Measurements from ENCODE around the gene SPACA7. TPM values are rescaled to one million over a fixed set of nuclear protein-coding genes. Genes with fewer than 3 reads are reported as not detected.

The SPACA7 gene, protein sequence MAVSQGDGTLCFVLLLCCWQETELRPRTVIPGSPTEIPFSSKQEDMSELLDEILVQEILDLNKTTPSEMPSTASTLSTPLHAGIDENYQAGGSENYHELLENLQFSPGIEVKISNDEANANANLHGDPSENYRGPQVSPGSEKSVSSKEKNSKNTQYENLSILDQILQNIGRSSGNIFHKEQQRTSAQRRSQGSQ
- total RNA-seq: not detected

DNA sequence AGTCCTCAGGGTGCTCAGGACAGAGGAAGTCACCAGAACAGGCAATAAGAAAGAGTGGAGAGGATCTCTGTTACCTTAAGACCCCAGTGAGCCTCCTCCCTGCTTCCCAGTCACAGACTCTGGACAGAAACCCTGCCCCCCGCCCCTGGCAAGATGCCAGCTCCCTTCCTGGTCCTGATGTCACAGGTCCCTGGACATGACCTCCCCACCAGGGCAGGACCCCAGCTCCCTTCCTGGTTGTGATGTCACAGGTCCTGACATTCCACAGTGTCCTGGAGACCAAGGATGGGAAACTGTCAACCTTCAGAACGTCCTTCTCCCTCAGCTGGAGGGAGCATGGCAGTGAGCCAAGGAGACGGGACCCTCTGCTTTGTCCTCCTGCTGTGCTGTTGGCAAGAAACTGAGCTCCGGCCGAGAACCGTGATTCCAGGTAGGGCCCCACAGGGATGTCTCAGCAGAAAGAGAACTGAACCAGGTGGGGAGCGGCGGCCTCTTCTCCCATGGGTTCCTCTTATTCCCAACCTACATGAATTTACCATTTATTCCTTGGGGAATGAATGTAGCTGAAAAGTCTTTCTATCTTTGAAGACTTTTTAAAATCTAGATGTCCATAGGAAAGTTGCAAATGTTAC, at the start of gene SPACA7:
Gene SPACA7 (plus strand): TSS at position 306 of the 632 bp plus-strand sequence. CDS start 31 bp downstream, at position 337.
- DNase-seq: no peak

DNA sequence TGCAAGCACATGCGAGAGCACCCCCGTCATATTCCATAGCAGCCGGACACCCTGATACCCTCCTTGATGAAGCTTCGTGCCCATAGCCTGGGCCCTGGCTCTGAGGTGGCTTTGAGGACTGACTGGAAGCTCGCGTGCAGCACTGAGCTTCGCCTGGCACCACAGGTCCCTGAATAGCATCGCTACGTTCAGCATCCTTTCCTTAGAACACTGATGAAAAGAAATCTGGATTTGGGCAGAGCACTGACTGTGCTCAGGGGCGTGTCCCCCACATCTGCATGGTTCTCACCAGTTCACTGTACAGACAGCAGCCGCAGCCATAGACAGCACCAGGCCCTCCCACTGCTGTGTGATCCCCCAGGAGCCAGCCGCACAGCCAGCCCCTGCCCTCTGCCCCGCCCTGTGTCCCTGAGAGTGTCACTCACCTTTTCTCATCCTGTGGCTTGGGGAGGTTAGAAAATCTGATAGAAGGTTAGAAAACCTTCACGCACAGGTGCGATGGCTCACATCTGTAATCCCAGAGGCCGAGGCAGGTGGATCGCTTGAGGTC, 49.3 kb upstream of the SPACA7 start:
- DNase-seq: no peak

DNA sequence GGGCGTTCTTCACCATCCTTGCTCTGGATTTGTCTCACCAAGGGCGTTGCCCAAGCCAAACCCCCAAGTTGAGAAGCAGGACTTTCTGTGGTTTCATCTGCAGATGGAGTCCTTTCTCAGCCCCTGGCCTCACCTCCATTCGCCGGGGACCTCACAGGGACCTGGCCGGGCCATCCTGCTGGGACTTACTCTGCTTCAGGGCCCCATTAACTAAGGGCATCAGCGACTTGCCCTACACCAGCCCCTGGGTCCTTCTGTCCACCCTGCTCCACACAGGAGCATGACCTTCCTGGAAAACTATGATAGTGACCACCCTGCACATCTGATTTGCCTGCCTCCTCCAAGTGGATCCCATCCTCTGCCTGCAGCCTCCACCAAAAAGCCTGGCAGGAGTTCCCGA, 47.2 kb upstream of the SPACA7 start:
- no peak for DNase-seq

DNA sequence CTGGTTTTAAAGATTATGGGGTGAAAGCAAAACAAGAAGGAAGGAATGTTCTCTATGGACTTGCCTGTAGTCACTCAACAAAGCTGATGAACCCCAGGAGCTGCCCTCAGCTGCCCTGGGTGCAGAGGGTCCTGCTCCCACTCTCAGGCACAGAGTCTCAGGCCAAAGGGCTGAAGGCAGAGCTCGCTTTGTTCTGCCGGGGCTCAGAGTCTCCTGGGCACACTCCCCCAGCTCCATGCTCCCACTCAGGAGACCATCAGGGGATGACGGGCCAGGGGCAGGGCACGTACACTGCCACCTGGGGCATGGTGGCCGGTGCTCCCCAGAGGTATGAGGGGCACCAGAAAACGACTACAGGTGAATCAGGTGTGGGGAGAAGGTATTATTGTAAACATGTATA, 46.8 kb upstream of the SPACA7 start:
- no peak for DNase-seq

DNA sequence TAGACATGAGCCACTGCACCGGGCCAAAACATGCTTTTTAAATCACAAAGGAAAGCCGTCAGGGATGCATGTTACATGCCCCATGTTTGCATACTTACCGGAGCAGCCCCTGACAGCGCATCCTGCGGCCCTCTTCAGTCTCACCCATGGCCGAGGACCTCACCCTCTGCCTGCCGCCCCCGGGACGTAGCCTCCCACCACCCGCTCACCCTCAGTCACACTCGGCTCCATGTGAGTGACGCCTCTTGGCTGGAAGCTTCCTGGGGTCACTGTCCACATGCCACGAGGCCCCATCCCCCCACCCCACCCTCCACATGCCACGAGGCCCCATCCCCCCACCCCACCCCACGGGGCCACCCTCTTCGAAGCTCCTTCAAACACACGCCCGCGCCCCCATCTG, 46.1 kb upstream of the SPACA7 start:
- no peak for DNase-seq

DNA sequence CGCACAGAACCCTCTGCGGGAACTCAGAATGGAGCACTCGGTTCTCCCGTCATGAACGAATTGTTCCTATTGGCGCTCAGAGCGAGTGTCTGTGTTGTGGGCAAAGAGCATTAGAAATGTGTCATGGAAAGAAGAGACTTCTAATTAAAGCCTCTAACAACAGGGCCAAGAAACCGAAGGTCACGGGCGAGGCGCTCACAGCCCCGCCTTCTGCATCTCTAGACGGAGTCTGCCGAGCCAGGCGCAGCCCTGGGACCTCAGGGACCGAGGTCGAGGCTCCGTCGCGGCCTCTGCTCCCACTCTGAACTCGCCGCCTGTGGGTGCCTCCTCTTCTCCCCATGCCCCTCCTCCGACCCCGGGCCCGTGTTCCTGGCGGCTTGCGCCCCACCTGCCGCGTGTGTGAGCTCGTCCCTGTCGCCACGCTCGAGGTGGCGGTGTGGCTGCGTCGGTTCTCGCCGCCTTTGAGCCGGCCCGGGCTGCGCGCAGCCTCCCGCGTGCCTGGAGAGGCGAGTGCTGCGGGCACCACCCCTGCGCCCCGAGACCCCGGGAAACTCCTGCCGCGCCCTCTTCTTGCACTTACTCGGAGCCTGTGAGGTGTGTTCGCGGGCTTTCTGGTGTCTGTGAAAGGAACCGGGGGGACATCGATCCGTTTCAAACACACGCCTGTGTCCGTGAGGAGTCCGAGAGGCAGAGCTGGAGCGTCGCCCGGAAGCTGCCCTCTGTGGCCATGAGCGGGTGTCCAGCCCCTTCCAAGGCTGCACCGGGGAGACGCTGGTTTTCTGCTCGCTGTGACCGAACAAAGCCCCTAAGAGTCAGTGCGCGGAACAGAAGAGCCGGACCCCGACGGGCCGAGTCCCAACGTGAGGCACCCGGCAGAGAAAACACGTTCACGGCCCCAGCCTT, 45.4 kb upstream of the SPACA7 start:
- no peak for DNase-seq

DNA sequence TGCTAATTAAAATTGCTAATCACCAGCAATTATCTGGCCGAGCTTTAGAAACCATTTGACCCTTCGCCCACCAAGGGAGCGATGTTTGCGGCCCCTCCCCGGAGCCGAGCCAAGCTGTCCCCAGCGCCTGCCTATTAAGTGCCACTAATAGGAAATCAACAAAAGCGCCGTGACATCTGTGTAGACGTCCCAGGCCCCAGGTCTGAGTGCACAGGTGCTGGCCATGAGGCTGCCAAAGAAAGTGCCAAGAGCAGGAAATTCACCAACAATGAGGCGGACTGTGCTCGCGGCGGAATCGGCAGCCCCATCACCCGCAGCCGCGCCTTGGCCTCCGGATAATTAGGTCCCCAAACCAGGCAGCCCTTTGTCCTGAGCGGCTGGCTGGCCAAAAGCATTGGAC, 44.5 kb upstream of the SPACA7 start:
- no peak for DNase-seq

DNA sequence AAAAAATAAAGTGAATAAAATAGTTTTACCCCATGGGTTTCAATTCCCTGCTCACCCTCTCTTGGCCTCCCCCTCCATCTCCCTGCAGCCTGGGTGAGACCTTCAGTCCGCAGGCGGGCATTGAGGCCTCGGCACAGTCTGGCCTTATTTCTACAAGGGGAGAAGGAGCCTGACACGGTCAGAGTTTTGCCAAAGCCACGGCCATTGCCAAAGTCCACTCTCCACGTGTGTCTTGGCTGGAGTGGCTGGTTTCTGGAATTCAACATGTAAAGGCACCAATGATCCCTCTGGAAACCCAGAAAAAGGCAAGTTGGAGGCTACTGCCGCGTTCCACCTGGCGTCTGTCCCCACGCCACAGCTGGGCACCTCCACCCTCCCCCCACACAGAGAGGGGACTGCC, 43.4 kb upstream of the SPACA7 start:
- DNase-seq: no peak

DNA sequence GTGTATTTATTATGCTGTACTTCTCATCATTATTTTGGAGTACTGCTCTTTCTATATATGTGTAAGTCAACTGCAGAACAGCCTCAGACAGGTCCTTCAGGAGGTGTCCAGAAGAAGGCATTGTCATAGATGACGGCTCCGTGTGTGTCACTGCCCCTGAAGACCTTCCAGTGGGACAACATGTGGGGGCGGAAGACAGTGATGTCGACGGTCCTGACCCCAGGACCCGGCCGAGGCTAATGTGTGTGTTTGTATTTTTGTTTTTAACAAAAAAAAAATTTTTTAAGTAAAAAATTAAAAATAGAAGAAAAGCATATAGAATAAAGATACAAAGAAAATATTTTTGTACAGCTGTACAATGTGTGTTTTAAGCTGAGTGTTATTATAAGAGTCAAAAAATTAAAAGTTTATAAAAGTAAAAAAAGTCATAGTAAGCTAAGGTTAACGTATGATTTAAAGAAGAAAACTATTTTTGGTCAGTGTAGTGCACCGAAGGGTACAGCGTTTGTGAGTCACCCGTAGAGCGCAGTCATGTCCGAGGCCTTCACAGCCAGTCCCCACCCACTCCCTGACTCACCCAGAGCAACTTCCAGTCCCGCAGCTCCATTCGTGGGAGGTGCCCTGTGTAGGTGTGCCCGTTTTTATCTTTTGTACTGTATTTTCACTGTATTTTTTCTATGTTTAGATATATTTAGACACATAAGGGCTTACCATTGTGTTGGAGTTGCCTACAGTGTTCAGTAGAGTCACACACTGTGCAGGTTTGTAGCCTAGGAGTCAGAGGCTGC, 42.2 kb upstream of the SPACA7 start:
- DNase-seq: no peak

DNA sequence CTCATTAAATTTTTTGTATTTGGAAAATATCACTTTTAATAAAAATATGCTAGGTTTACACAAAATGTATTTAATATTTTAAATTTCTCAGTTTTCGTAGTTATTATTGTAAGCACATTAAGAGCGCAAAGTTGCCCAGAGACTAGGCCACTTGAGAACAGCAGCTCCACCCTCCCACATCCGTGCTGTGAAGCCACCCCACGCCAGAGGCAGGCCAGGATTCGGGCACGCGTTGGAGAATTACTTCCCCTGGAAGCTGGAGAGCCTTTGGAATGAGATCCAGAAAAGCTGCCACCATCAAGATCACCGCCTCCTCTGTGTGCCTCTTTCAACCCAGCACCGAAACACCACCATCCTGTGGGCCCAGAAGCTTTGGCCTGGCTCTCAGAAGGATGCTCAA, 41.0 kb upstream of the SPACA7 start:
- DNase-seq: no peak

DNA sequence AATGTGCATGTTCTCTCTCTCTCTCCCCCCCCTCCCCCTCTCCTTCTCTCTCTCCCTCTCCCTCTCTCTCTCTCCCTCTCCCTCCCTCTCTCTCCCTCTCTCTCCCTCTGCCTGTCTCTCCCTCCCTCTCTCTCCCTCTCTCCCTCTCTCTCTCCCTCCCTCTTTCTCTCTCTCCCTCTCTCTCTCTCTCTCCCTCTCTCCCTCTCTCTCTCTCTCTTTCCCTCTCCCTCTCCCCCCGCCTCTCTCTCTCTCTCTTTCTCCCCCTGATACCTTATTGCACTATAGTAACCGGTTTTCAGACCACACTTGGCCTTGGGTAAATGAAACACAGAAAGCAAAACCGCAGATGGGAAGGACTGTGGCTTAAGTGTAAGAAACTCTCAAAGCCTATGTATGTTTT, 34.7 kb upstream of the SPACA7 start:
- no peak for DNase-seq

DNA sequence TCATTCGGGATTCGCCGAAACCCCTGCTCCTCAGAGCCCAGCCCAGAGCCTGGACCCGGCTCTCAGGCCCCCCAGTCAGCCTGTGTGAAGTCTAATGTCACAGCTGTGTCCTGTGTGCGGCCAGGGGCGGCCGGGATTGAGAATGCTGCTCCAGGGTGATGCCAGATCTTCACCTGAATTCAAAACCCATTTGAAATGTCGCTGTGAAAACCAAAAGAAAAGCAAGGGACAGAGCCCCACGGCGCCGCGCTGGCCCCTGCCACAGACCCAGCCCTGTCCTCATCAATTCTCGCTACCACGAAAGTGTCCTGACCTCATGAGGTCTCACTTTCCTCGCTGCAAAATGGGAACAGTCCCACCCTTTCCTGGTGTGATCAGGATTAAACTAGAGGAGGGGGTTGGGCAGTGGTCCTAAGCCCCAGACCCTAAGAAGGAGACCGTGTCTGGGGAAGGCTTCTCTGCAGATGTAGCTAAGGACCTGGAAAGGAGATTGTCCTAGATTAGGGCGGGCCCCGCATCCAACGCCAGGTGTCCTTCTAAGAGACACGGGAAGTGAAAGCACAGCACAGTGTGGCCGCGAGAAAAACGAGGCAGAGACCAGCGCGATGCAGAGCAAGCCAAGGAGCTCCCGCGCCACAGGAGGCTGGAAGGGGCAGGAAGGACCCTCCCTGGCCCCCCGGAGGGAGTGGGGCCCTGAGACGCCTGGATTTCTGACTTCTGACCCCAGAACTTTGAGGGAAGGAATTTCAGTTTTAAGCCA, 34.0 kb upstream of the SPACA7 start:
- no peak for DNase-seq

DNA sequence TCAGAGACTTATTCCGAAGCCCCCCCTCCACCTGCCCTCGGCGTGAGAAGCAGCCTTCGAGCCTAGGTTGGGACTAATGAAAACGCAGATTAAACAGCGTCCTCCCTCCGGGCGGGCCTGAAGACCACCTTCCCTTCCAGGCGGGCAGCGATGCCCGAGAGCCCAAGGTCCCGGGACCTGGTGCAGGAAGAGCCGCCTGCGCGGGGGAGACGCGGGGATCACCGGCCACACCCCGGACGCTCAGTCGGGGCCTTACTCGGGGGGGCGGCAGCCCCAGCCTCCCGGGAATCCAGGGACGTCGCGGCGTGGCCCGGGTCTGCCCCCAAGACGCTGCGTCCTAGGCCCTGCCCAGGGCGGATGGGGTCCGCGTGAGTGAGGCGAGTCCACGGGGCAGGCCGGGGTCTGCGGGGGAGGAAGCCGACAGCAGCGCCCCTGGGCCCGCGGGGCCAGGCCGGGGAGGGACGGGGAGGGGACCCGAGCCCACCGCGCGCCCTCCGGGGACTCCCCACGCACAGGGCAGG, 33.3 kb upstream of the SPACA7 start:
- no peak for DNase-seq

DNA sequence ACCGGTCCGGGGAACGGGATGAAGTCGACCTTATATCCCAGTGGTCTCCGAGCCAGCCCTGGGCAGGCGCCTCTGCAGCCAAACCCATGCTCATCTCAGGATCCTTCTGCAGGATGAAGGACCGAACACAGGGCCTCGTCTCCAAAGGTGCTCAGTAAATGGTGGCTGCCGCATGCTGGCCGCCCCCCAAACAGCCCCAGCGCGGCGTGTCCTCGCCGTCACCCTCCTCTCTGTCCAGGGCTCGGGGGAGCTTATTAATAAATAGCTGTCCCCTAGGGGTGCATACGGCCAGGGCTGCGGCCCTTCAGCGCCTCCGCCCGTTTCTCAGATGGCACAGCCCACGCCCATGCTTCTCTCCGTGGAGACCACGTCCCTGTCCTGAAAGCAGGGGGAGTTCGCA, 32.6 kb upstream of the SPACA7 start:
- no peak for DNase-seq

DNA sequence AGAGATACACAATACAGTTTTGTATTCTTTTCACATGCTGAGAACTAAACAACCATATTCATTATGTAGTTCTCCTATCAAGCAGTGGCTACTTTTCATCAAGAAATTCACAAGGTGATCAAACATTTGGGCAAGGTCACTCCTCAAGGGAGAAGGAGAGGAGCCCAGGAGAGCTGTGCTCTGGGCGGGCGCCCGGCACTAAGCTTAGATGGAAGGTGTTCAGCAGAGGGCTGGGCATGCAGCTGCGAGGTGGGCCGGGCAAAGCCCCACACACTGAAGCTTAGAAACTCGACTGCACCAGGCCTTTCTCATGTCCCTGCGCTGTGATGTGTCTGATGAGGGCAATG, 30.4 kb upstream of the SPACA7 start:
- DNase-seq: no peak

DNA sequence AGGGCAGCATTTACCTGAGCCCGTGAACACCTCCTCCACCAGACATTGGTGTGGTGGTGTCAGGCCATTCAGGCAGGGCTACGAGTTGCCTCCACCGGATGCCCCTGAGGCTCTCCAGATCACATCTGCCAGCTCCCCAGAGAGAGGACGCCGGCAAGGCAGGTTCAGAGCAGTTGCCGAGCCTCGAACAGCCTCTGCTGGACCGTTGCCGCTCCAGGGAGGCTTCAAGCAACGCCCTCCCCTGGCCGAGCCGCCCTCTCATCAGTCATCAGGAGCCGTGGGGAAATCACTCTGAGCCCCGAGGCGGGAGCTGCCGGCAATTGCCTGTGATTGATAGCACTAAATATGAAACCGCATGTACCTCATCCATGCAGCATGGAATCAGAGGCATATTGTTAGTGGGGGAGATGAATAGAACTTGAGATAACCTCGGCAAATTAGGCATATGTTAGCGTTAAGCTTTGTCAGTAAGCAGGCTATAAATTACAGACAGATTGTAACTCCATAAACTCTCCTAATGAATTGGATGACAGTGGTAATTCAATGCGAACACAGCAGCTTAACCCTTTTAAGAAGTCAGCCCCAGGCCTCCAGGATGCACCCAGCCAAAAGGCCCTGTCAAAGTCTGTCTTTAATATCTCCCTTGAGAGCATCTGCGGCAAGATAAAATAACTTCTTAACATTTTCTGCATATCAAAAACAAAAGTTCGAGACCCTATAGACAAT, 29.8 kb upstream of the SPACA7 start:
- DNase-seq: no peak

DNA sequence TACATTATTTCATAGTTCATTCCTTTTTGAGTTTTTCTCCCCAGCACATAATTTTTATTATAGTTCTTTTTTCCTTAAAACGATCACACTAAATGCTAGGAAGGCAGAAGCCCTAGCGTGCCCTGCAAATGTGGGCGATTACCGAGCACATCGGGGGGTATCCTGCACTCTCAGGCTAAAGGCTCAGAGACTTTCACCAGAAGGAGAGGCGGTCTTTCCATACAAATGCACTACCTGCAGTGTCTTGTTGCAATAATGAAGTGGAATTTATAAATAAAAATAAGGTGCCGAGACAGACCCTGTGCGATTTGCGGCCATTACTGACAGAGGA, 29.3 kb upstream of the SPACA7 start:
- no peak for DNase-seq

DNA sequence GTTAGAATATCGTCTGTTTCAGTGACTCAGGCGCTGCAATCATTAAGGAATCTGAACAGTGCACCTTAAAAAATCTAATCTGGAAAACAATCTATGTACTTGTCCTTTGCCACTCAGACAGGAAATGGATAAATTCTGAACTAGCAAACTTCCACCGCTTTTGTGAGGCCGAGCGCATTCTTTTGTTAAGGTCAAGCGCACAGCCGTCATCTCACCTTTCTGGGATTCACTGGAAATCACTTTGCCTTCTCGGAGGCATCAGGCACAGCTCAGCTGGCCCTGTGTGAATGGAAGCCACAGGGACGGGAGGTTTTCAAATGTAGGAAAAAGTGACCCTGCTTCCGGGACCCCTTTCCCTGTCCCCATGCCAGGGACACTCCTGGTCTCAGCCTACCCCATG, 28.2 kb upstream of the SPACA7 start:
- DNase-seq: no peak

DNA sequence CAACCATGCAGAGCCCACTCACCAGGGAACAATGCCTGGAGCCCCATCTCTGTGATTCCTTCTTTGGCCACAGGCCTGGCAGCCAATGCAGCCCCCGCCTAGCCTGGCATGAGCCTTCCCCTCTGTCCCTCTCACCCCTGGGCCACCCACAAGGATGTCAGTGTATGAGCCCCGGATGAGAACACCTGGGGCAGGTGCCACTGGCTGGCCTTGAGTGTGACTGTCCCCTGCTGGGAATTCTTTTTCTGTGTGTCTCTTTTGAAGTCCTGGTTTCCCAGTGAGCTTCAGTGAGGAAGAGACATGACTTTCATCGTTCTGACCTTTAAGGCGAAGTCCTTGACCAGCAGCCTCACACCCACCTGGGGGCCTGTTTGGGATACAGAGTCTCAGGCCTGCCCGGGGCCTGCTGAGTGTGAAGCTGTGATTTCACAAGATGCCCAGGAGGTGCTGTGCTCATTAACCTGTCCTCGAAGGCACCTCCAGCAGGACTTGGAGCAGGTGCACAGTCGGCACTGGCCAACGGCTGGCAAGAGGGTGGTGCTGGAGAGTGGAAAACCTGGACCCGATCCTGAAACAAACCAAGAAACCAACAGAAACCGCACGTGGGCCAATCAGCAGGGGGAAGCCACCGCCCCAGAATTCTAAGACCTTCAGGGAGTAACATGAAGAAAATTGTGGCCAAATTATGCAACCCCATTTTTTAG, 27.4 kb upstream of the SPACA7 start:
- no peak for DNase-seq

DNA sequence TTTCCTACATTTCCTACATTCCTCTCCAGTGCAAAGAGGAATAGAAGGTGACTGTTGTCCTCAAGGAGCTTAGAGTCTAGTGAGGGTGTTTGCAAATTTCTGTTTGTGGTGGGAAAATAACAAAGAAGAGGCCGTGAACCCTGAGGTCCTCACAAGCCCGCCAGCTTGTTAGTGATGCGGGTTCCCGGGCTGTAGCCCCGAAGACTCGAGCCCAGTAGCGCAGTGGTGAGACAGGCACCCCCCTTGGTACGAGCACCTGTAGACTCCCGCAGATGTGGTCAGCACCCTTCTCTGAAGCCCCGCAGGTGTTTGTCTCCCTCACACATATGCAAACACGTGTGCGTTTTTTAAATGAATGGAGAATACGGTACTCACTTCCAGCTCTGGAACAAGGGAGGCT, 26.5 kb upstream of the SPACA7 start:
- DNase-seq: no peak

DNA sequence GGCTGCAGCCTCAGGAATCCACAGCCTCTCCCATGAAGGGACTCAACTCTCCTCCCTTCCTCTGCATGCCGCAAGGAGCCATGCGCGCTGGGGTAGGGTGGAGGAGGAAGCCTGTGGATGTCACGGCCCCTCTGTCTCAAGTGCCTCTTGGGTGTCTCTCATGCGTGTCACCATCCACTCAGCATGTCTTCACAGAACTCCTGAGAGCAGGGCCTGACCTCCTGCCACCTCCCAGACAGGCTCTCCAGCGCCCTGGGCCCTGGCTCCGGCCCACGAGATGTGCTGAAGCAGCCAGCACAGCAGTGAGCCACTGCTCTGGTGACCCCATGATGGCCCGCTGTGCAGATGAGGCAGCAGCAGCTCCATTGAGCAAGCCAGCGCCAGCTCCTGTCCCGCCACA, 25.9 kb upstream of the SPACA7 start:
- DNase-seq: no peak
